Measurements from ENCODE around the gene CSDE1.

Gene CSDE1

DNA sequence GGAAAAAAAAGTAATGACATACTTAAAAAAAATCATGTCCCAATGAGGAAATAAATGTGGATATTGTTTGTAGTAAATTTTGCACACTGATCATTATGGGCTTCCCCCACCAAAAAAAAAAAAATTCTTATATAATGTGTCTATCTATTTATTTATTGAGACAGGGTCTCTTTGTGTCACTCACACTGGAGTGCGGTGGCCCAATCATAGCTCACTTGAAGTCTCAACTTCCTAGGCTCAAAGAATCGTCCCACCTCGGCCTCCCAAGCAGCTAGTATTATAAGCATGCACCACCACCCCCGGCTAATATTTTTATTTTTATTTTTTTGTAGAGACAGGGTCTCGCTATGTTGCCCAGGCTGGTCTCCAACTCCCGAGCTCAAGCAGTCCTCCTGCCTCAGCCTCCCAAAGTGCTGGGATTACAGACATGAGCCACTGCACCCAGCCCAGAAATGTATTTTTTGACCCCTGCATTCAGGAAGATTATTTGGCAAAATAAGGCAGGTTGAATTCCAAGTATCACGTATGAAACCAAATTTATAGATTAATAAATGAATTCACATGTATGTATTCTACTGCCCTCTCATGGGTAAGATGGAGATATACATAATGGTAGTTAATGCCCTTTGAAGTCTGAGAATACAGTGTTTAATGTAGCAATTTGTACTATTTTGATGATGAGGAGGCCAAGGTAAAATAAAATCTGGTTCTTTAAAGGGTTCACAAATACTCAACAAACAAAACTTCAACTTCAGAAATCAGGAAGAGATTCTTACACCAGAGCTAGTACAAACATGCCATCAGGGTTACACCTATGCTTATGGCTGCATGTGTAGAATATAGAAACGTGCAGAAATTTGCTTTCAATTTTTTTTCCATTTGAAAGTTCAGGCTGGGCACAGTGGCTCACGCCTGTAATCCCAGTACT is 86.5 kb downstream of the CSDE1 start:
- TF ChIP-seq POLR2A (IDR thresholded peaks at IDR 0.05; ENCODE audit: low read length) (no peak), GATA1 (IDR thresholded peaks at IDR 0.05; ENCODE audit: low read depth, low read length) (no peak)
- DNase-seq, result peak in 1 of 2 experiments; percentile 14

DNA sequence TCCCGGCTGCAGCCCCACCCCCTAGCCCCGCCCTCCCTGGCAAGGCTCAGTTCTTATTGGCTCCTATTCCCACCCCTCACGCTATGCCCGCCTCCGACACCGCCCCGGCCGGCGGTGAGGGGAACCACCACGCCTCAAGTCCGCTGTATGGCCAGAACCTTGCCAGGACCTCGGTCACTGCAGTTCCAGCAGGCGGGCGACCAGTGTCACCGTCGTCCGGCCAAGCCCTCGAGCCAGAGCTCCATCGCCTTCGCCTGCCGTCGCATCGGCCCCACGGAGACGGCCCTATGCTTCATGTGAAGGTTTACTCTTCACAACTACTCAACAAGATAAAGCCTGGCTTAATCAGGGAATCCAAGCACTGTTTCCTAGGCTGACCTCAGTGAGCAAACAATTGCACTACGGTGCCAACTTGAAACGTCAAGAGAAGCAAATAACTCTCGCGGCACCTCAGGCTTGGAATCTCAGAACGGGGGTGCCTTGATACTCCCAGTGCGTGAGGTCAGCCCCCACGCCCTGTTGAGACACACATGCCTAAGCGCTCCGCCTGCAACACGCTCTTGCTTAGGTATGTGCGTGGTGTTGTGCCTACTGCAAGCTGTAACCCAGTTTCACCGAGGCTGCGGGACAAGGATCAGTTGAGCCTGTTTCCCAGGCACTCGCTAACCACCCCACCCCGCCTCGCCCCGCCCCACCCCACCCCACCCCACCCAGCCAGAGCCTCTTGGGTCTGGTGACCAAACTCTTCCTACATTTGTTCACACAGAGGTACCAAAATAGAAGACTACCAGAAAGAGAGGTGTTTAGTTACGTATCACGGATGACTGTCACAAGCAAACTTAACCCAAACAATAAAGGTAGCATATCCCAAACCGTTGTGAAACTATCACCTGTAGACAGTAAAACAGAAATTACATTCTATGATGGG is 87.4 kb downstream of the CSDE1 start:
- DNase-seq, result peak; percentile 88 to 91
- no peak for TF ChIP-seq POLR2A (IDR thresholded peaks at IDR 0.05; ENCODE audit: low read length)
- no peak for TF ChIP-seq GATA1 (IDR thresholded peaks at IDR 0.05; ENCODE audit: low read depth, low read length)

DNA sequence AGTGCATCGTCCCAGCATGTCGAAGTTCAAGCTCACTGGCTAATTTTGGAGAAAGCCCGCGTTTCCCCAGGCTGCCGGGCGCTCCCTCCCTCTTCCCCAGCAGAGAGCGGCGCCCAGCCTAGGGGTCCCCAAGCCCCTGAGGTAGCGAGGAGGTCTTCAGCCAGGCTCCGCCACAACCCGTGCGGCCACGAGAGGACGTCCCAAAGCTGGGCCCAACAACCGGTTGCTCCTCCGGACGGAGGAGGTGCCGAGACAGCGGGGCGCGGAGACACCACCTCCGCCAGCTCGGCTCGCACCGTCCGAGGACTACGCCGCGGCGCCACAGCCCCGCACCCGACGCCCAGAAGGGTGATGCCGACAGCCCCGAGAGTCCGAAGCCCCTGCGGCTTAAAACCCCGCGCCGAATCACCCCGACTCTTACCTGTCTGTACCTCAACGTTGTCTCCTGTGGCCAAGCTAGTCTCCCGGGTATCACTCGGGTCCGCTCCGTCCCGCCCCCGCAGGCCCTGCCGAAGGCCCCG is 88.2 kb downstream of the CSDE1 start, which contains the start of gene DENND2C:
TSS of gene DENND2C (minus strand) at position 488 of the 521 bp plus-strand sequence. CDS start 44,065 bp downstream, outside the sequence.
- TF ChIP-seq GATA1 (IDR thresholded peaks at IDR 0.05; ENCODE audit: low read depth, low read length), result no peak
- no peak for TF ChIP-seq POLR2A (IDR thresholded peaks at IDR 0.05; ENCODE audit: low read length)
- no peak for DNase-seq

DNA sequence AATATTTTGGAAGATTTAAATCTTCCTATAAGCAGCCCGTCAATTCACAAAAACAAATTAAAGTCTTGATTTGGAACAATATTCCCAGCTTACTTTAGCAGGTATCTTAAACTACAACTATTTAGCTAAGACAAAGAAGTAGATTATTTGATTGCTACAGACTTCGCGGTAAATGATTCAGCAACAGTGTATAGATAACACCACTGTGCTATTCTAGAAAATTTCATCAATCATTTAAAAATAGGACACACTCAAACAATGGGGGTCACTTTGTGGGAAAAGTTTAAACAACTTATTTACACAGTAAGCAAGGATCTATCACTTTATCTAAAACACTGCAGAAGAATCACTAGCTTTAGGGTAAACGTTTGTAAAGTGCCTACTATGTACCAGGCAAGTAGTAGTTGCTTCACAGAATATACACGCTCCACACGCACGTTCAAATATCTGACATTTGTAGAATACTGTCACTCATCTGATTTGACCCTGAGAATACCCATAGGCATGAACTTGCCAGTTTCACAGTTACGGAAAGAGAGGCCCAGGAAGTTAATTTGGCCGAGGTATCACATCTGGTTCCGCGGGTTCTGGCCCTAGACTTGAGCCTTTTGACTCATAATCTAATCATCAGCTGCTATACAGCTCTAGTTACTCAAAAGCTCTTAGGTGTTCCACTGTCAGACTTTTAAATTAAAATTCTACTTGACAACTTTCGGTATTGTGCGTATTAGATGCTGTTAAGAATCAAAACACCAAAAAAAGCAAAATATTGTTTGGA is 88.8 kb downstream of the CSDE1 start:
- DNase-seq, result peak in 1 of 2 experiments; percentile 32
- TF ChIP-seq POLR2A (IDR thresholded peaks at IDR 0.05; ENCODE audit: low read length) (no peak), GATA1 (IDR thresholded peaks at IDR 0.05; ENCODE audit: low read depth, low read length) (no peak)

DNA sequence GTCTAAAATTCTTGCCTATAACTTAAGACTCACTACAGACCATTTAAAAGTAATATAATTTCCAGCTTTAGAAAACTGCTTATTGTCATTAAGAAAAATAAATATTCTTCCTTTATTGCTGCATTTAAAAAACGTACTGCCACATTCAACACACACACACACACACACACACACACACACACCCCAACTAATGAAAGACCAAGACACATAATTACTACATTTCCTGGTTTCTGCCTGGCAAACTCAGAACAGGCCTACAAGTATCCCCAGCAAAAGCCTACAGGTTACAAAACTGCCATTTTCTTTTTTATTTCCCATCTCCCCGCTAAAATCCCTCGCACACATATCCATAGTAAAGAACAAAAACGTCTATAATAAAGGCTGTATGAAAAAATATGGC is 89.4 kb downstream of the CSDE1 start:
- TF ChIP-seq POLR2A (IDR thresholded peaks at IDR 0.05; ENCODE audit: low read length) (no peak), GATA1 (IDR thresholded peaks at IDR 0.05; ENCODE audit: low read depth, low read length) (no peak)
- DNase-seq, result no peak

DNA sequence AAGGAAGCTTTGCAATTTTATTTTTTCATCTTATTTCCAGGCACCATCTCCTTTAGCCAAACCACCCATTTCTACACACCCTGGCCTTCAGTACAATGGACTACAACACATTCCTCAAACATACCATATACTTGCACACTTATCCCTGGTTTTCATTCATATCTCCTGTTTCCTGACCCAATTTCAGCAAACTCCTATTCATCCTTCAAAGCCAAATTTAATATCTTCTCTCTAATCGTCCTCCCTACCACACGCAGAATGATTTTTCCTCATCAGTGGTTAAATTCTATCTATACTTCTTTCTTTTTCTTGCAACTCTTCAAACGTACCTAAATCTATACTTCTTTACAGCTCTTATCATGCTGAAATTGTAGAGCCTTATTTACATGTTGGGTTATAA is 90.8 kb downstream of the CSDE1 start:
- no peak for DNase-seq
- TF ChIP-seq GATA1 (IDR thresholded peaks at IDR 0.05; ENCODE audit: low read depth, low read length) (no peak), POLR2A (IDR thresholded peaks at IDR 0.05; ENCODE audit: low read length) (no peak)

Data from erythroblast (primary cell).